GM12878 (cell line): Measurements from ENCODE around the gene FBXO5. TPM values are rescaled to one million over a fixed set of nuclear protein-coding genes. Genes with fewer than 3 reads are reported as not detected.

Experiments
- ATAC-seq: fragments of 200-7000 bp; cut with Tn5 transposase; 3 replicates; pipeline ENCODE4 v1.9.1; 2020; ENCODE audit warnings: mild to moderate bottlenecking, moderate library complexity
- BruUV-seq: library from RNA; stranded (reverse); fragments of 400-500 nt; replicated peaks from 2 replicates; lab custom pipeline; 2021; lab: Mats Ljungman, UMichigan
- CTCF ChIA-PET: fragments of 300-600 bp; sonication (Branson Sonifier 250); formaldehyde crosslinking; extraction: SDS; loops from one replicate; lab custom pipeline; 2021; ENCODE audit warnings: inconsistent platforms; lab: Yijun Ruan, JAX
- POLR2A ChIA-PET: fragments of 350-600 bp; formaldehyde crosslinking; extraction: SDS; loops from one replicate; lab custom pipeline; 2021; ENCODE audit warnings: inconsistent platforms; lab: Charles Lee
- RAD21 ChIA-PET: fragments of 300-600 bp; sonication (Branson Sonifier 250); formaldehyde crosslinking; loops from one replicate; lab custom pipeline; 2023; ENCODE audit warnings: antibody characterized with exemption; ENCODE audit not compliant: unreplicated experiment; lab: Charles Lee
- SMC1A ChIA-PET: fragments of 300-600 bp; sonication (Branson Sonifier 250); formaldehyde crosslinking; loops from one replicate; lab custom pipeline; 2023; ENCODE audit not compliant: unreplicated experiment, uncharacterized antibody; lab: Charles Lee
- DNase-seq: peaks from one replicate; pipeline ENCODE4 v3.0.0-alpha.2; 2011; ENCODE audit warnings: low read depth, low spot score
- FAIRE-seq: peaks from 3 replicates; lab custom pipeline; 2011; peaks lifted over from hg19 to GRCh38; lab: Jason Lieb, UNC
- H2AFZ ChIP-seq: 2 replicates; pipeline ENCODE4 v1.6.0; 2011; ENCODE audit warnings: low read depth, low read length, control low read depth; ENCODE audit not compliant: control insufficient read depth
- H3K27ac ChIP-seq: 2 replicates; pipeline ENCODE4 v1.5.1; 2011; ENCODE audit warnings: control low read depth; ENCODE audit not compliant: control insufficient read depth, insufficient read depth
- H3K27me3 ChIP-seq, 2 experiments: replicated peaks in 1 of 2; 2 replicates each; pipeline versions ENCODE4 v1.6.0 to v1.6.1; 2011; ENCODE audit warnings: low read length in 1 of 2; ENCODE audit not compliant: control insufficient read depth in 2 of 2, insufficient read depth in 2 of 2
- H3K36me3 ChIP-seq, 2 experiments: 2 replicates each; pipeline ENCODE4 v1.5.1; 2011; ENCODE audit warnings: low read length in 1 of 2; ENCODE audit not compliant: control insufficient read depth in 2 of 2, insufficient read depth in 2 of 2
- H3K4me1 ChIP-seq: 2 replicates; pipeline ENCODE4 v1.6.1; 2011; ENCODE audit warnings: mild to moderate bottlenecking, low read length, moderate library complexity, mixed read lengths; ENCODE audit not compliant: control insufficient read depth, insufficient read depth
- H3K4me2 ChIP-seq: 2 replicates; pipeline ENCODE4 v1.6.0; 2011; ENCODE audit warnings: control low read depth; ENCODE audit not compliant: control insufficient read depth, insufficient read depth
- H3K4me3 ChIP-seq: fragments of 200-600 bp; sonication (generic); 2 replicates; pipeline ENCODE4 v1.5.1; 2016
- H3K79me2 ChIP-seq: 2 replicates; pipeline ENCODE4 v1.6.0; 2011; ENCODE audit warnings: low read length; ENCODE audit not compliant: control insufficient read depth, insufficient read depth
- H3K9ac ChIP-seq: 2 replicates; pipeline ENCODE4 v1.8.0; 2011; ENCODE audit warnings: low read length, control low read depth, mixed read lengths; ENCODE audit not compliant: control insufficient read depth, insufficient read depth
- H3K9me3 ChIP-seq: replicated peaks from 3 replicates; pipeline ENCODE4 v1.5.1; 2011; ENCODE audit warnings: mild to moderate bottlenecking, low read length; ENCODE audit not compliant: control insufficient read depth, insufficient read depth
- H4K20me1 ChIP-seq: 2 replicates; pipeline ENCODE4 v1.6.0; 2011; ENCODE audit not compliant: control insufficient read depth, insufficient read depth
- EGR1 ChIP-seq, 2 experiments: IDR thresholded peaks; 1 replicate in 1 of 2; 2 replicates in 1 of 2; pipeline ENCODE4 v1.6.1; 2011 to 2012; ENCODE audit warnings: low read depth in 2 of 2, low read length in 2 of 2, borderline replicate concordance in 1 of 2, mild to moderate bottlenecking in 1 of 2, moderate library complexity in 1 of 2
- ETV6 ChIP-seq, 2 experiments: fragments of 450-650 bp in 1 of 2; IDR thresholded peaks in 1 of 2; conservative IDR thresholded peaks in 1 of 2; 2 replicates each; pipeline ENCODE4 v1.6.1; 2014; ENCODE audit warnings: antibody characterized with exemption in 1 of 2, borderline replicate concordance in 1 of 2, low read depth in 1 of 2, mild to moderate bottlenecking in 1 of 2, moderate library complexity in 1 of 2
- NR2C1 ChIP-seq: fragments of 450-650 bp; IDR thresholded peaks from 2 replicates; pipeline ENCODE4 v1.6.1; 2017; ENCODE audit warnings: antibody characterized with exemption, mild to moderate bottlenecking, moderate library complexity
- NR2C2 ChIP-seq: IDR thresholded peaks from 2 replicates; pipeline ENCODE4 v1.6.1; 2011; ENCODE audit warnings: borderline replicate concordance, low read depth; ENCODE audit not compliant: control insufficient read depth, insufficient read length
- NRF1 ChIP-seq: conservative IDR thresholded peaks from 2 replicates; pipeline ENCODE4 v1.6.1; 2011; ENCODE audit warnings: mild to moderate bottlenecking, low read depth, low read length, improper control_type of control experiment
- TCF3 ChIP-seq: IDR thresholded peaks from 2 replicates; pipeline ENCODE4 v1.6.1; 2012; ENCODE audit warnings: low read depth, mild to moderate bottlenecking, low read length, borderline replicate concordance; ENCODE audit not compliant: insufficient read depth
- ZNF592 ChIP-seq: fragments of 450-650 bp; IDR thresholded peaks from 2 replicates; pipeline ENCODE4 v1.6.1; 2017; ENCODE audit warnings: mild to moderate bottlenecking, moderate library complexity
- WGBS: methylation state at CpG from one replicate; pipeline ENCODE4 v1.1.6; 2016; ENCODE audit warnings: low lambda C conversion rate; ENCODE audit not compliant: insufficient replicate concordance, insufficient coverage; ENCODE audit errors: missing lambda C conversion rate; 5-methylcytosine and 5-hydroxymethylcytosine counted together
- in situ Hi-C: fragments of 300-500 bp; cut with MboI; formaldehyde crosslinking; loops from 9 replicates; pipeline ENCODE4 v1.14.3; 2018; ENCODE audit warnings: mixed read lengths
- intact Hi-C: fragments of 100-400 bp; cut with micrococcal nuclease; formaldehyde crosslinking; loops from one replicate; pipeline ENCODE4 v1.14.2; 2022; ENCODE audit not compliant: unreplicated experiment
- polyA plus RNA-seq, 11 experiments: library from polyadenylated mRNA; depleted of rRNA in 4 of 11; unstranded in 6 of 11; stranded (reverse) in 5 of 11; fragments of >200 nt; fragmentation: Nextera tagmentation in 4 of 11; fragmentation: Illumina TruSeq in 1 of 11; extraction: Ambion mirVana in 4 of 11; extraction: Trizol in 1 of 11; gene quantifications; 1 replicate in 1 of 11; 2 replicates in 10 of 11; pipeline versions ENCODE4 v1.2.1 to v1.2.3, GENCODE V29; 2011 to 2016; ENCODE audit warnings: inconsistent platforms in 2 of 11, missing spikeins in 2 of 11, low read depth in 1 of 11
- total RNA-seq, 4 experiments: library from RNA; depleted of rRNA in 3 of 4; stranded (reverse); fragments of >200 nt in 3 of 4; fragmentation: Illumina TruSeq in 1 of 4; extraction: Trizol in 1 of 4; gene quantifications; 2 replicates each; pipeline versions ENCODE4 v1.2.1 to v1.2.3, GENCODE V29; 2013 to 2021

The FBXO5 gene
- total and polyA plus RNA-seq, 10 of the 15 experiments (the other 5 are each of a cell fraction or from before 2014, with no cell fraction given), result 13.6 to 62.2 (median 37.7) TPM

GRCh38 chr6:153028286-153028685 is 45.4 kb upstream of the FBXO5 start:
- H2AFZ ChIP-seq, result no peak overlapping the region
- H3K4me1 ChIP-seq, result no peaks in the 10 kb centered on the region
- ChIA-PET SMC1A (no interaction called here), RAD21 (no interaction called here), CTCF (interaction anchor here (0.8 kb wide), 1 partner anchor 74 kb away, joined by 4 read pairs; no protein-coding TSS in a partner anchor), POLR2A (no interaction called here)
- no peak overlapping the region for H3K4me3 ChIP-seq
- in situ Hi-C loops (no loop called here), intact Hi-C loops (loop anchor here (10.0 kb wide), 1 partner anchor 473 kb away; no protein-coding TSS in a partner anchor)
- no peaks in the 10 kb centered on the region for H3K36me3 ChIP-seq
- H3K9ac ChIP-seq, result no peak overlapping the region
- H3K79me2 ChIP-seq, result no peaks in the 10 kb centered on the region
- 76% methylated on average over 2 of the region's 2 CpGs for WGBS
- DNase-seq (no peak), FAIRE-seq (no peak), ATAC-seq (no peak)
- no peak overlapping the region for H3K27ac ChIP-seq
- H3K4me2 ChIP-seq, result no peak overlapping the region
- no peaks in the 10 kb centered on the region for H3K9me3 ChIP-seq
- no peaks in the 10 kb centered on the region for H4K20me1 ChIP-seq
- TF ChIP-seq NRF1, result no peak
- TF ChIP-seq TCF3, result no peak
- no peak for TF ChIP-seq NR2C1
- TF ChIP-seq NR2C2, result no peak
- TF ChIP-seq ETV6 (conservative IDR thresholded peaks at IDR 0.05 in 1 of 2, IDR thresholded peaks at IDR 0.05 in 1 of 2; ENCODE audit: borderline replicate concordance in 1 of 2, low read depth in 1 of 2), result no peak
- no peak for TF ChIP-seq ZNF592
- no peak for TF ChIP-seq EGR1 (IDR thresholded peaks at IDR 0.05; ENCODE audit: borderline replicate concordance in 1 of 2, low read depth in 2 of 2, low read length in 2 of 2)
- H3K27me3 ChIP-seq, result peaks cover 0 to 3% of the 10 kb centered on the region in 2 experiments; a peak in 2 of 4 replicates
- BruUV-seq, result no TSS peak
